Gastroesophageal sphincter (tissue), 4 donors: ENCODE measurements around the gene TRIM59. TPM values are rescaled to one million over a fixed set of nuclear protein-coding genes. Genes with fewer than 3 reads are reported as not detected.

ENCODE experiments used
- ATAC-seq: fragments of 150-250 bp; one replicate; pipeline ENCODE4 v1.9.1; 2016; ENCODE audit warnings: mild to moderate bottlenecking, moderate library complexity
- H3K27ac ChIP-seq, 4 donors: fragments of 200-600 bp; sonication (generic) in 3 of 4; 1 replicate in 3 of 4; 2 replicates in 1 of 4; pipeline ENCODE4 v1.5.1; 2016 to 2019
- H3K27me3 ChIP-seq: fragments of 200-600 bp; sonication (generic); one replicate; pipeline ENCODE4 v1.5.1; 2019
- H3K36me3 ChIP-seq, 2 donors: fragments of 200-600 bp; sonication (generic); one replicate each; pipeline ENCODE4 v1.5.1; 2019; ENCODE audit warnings: control low read depth in 1 of 2
- H3K4me1 ChIP-seq, 3 donors: fragments of 200-600 bp; sonication (generic); 1 replicate in 2 of 3; 2 replicates in 1 of 3; pipeline ENCODE4 v1.5.1; 2016 to 2019; ENCODE audit warnings: control low read depth in 2 of 3
- H3K4me3 ChIP-seq, 2 donors: fragments of 200-600 bp; sonication (generic); one replicate each; pipeline ENCODE4 v1.5.1; 2019; ENCODE audit warnings: mild to moderate bottlenecking in 1 of 2, moderate library complexity in 1 of 2
- H3K9me3 ChIP-seq, 3 donors: fragments of 200-600 bp; sonication (generic); one replicate each; pipeline ENCODE4 v1.5.1; 2017 to 2019; ENCODE audit warnings: control low read depth in 2 of 3
- EP300 ChIP-seq: sonication (generic); formaldehyde crosslinking; IDR thresholded peaks from one replicate; pipeline ENCODE4 v1.6.1; 2017; ENCODE audit warnings: antibody characterized with exemption, mild to moderate bottlenecking
- POLR2A ChIP-seq, 2 donors: fragments of 450-650 bp; IDR thresholded peaks; one replicate each; pipeline ENCODE4 v1.6.1; 2017; ENCODE audit warnings: antibody characterized with exemption in 2 of 2, mild to moderate bottlenecking in 2 of 2, moderate library complexity in 1 of 2
- POLR2AphosphoS5 ChIP-seq: sonication (generic); formaldehyde crosslinking; IDR thresholded peaks from one replicate; pipeline ENCODE4 v1.6.1; 2017; ENCODE audit warnings: antibody characterized with exemption
- WGBS, 2 donors: methylation state at CpG; one replicate each; pipeline ENCODE4 v1.1.5; 2018; ENCODE audit warnings: low coverage in 1 of 2; 5-methylcytosine and 5-hydroxymethylcytosine counted together
- total RNA-seq, 4 donors: library from RNA; depleted of rRNA; stranded (reverse); fragments of >200 nt; gene quantifications; one replicate each; pipeline ENCODE4 v1.1.0, GENCODE V29; 2016
- TF ChIP-seq, protein P1 (sequence below), 4 experiments: fragments of 200-600 bp in 2 of 4; fragments of 450-650 bp in 2 of 4; sonication (generic) in 1 of 4; IDR thresholded peaks; one replicate each; pipeline ENCODE4 v1.5.1; 2017 to 2019; ENCODE audit warnings: antibody characterized with exemption in 4 of 4, mild to moderate bottlenecking in 2 of 4, moderate library complexity in 2 of 4

TRIM59 gene
- total RNA-seq, 4 donors from 2014 or later: 2.2 to 3.2 (median 2.5) TPM

- WGBS, 2 donors: 23 to 34% methylated on average over 3 of the region's 3 CpGs
- ATAC-seq: no peak
- TF ChIP-seq, protein P1, sequence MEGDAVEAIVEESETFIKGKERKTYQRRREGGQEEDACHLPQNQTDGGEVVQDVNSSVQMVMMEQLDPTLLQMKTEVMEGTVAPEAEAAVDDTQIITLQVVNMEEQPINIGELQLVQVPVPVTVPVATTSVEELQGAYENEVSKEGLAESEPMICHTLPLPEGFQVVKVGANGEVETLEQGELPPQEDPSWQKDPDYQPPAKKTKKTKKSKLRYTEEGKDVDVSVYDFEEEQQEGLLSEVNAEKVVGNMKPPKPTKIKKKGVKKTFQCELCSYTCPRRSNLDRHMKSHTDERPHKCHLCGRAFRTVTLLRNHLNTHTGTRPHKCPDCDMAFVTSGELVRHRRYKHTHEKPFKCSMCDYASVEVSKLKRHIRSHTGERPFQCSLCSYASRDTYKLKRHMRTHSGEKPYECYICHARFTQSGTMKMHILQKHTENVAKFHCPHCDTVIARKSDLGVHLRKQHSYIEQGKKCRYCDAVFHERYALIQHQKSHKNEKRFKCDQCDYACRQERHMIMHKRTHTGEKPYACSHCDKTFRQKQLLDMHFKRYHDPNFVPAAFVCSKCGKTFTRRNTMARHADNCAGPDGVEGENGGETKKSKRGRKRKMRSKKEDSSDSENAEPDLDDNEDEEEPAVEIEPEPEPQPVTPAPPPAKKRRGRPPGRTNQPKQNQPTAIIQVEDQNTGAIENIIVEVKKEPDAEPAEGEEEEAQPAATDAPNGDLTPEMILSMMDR (IDR thresholded peaks at IDR 0.05): peak; percentile 69 to 79 (median 78)
- TF ChIP-seq POLR2A (IDR thresholded peaks at IDR 0.05): no peak
Observed at GRCh38 chr3:160413613-160414248, 35.9 kb downstream of the TRIM59 start.

GRCh38 chr3:160412477-160412876, 37.1 kb downstream of the TRIM59 start:
- H3K9me3 ChIP-seq: no peaks in the 10 kb centered on the region
- peaks cover 4 to 42% of the 10 kb centered on the region in 2 donors for H3K36me3 ChIP-seq
- H3K4me1 ChIP-seq: no peaks in the 10 kb centered on the region
- H3K4me3 ChIP-seq: no peak overlapping the region
- no peak overlapping the region for H3K27ac ChIP-seq
- no peak for TF ChIP-seq EP300
- no peaks in the 10 kb centered on the region for H3K27me3 ChIP-seq
- ATAC-seq: no peak
- 38 to 83% methylated on average over 1 of the region's 1 CpG for WGBS, 2 donors

More at GRCh38 chr3:160413613-160414248, 35.9 kb downstream of the TRIM59 start:
- Histone ChIP-seq H3K4me3 (no peak overlapping the region), H3K36me3 (peaks cover 4 to 52% of the 10 kb centered on the region in 2 donors), H3K27ac (no peak overlapping the region), H3K9me3 (no peaks in the 10 kb centered on the region), H3K27me3 (no peaks in the 10 kb centered on the region), H3K4me1 (no peaks in the 10 kb centered on the region)

DNA sequence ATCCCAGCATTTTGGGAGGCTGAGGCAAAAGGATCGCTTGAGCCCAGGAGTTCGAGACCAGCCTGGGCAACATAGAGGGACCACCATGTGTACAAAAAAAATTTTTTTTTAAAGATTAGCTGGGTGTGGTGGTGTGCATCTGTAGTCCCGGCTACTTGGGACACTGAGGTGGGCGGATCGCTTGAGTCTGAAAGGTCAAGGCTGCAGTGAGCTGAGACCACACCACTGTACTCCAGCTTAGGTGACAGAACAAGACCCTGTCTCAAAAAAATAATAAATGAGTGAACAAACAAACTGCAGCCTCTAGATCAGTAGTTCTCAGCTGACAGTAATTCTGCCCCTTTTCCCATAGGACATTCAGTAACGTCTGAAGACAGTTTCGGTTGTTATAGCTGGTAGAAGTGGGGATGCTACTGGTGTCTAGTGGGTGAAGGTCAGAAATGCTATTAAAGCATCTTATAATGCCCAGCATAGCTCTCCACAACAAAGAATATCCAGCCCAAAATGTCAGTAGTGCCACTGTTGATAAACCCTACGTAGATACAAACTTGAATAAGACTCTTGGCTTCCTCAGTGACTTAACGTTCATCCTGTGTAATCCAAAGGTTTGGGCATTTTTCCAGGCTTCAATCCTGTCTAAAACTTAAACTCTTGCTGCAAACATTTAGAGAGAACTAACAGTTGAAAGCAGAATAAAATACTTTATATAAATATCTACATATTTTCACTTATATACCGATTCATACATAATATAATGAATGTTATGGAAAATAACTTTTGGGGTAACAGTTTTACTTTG, 39.6 kb downstream of the TRIM59 start:
- 61 to 68% methylated on average over 8 to 9 of the region's 10 CpGs for whole genome bisulfite sequencing, 2 donors
- Histone ChIP-seq H3K4me3 (no peak overlapping the region), H3K27ac (no peak overlapping the region), H3K36me3 (peaks cover 0 to 17% of the 10 kb centered on the region in 2 donors), H3K9me3 (no peaks in the 10 kb centered on the region), H3K27me3 (no peaks in the 10 kb centered on the region), H3K4me1 (no peaks in the 10 kb centered on the region)
- no peak for ATAC-seq
- TF ChIP-seq EP300 (no peak), POLR2A (IDR thresholded peaks at IDR 0.05) (no peak), POLR2AphosphoS5 (no peak)
- TF ChIP-seq, protein P1 (IDR thresholded peaks at IDR 0.05): no peak

GRCh38 chr3:160403796-160404470, 45.7 kb downstream of the TRIM59 start:
- no peak for ATAC-seq
- Histone ChIP-seq H3K36me3 (no peaks in the 10 kb centered on the region), H3K4me3 (no peak overlapping the region), H3K4me1 (peaks cover 0 to 32% (median 6%) of the 10 kb centered on the region in 3 donors), H3K9me3 (no peaks in the 10 kb centered on the region), H3K27me3 (peaks cover 18% of the 10 kb centered on the region), H3K27ac (peak overlapping the region in 3 of 4 donors; percentile 1 to 39 (median 36))
- 38 to 51% methylated on average over 7 of the region's 7 CpGs for WGBS, 2 donors
- TF ChIP-seq POLR2A (IDR thresholded peaks at IDR 0.05): no peak
- TF ChIP-seq, protein P1 (IDR thresholded peaks at IDR 0.05): no peak
- no peak for TF ChIP-seq POLR2AphosphoS5
- no peak for TF ChIP-seq EP300

GRCh38 chr3:160403028-160403545, 46.5 kb downstream of the TRIM59 start:
- WGBS, 2 donors: 38 to 64% methylated on average over 2 of the region's 2 CpGs
- ATAC-seq: no peak
- H3K9me3 ChIP-seq: no peaks in the 10 kb centered on the region
- H3K4me1 ChIP-seq: peaks cover 6 to 39% (median 6%) of the 10 kb centered on the region in 3 donors
- H3K36me3 ChIP-seq: no peaks in the 10 kb centered on the region
- peaks cover 18% of the 10 kb centered on the region for H3K27me3 ChIP-seq
- TF ChIP-seq, protein P1 (IDR thresholded peaks at IDR 0.05): no peak
- TF ChIP-seq POLR2AphosphoS5 (no peak), EP300 (no peak)
- H3K27ac ChIP-seq: peak overlapping the region in 2 of 4 donors; percentile 84 to 90
- H3K4me3 ChIP-seq: peak overlapping the region; percentile 18 to 69
